PFSK-1 (cell line): ENCODE results near the gene NADSYN1.

Experiments
- FOXP2 ChIP-seq: optimal IDR thresholded peaks from 2 replicates; pipeline ENCODE3; 2011; ENCODE audit warnings: borderline replicate concordance, control low read depth, inconsistent platforms; ENCODE audit not compliant: insufficient read depth; ENCODE audit errors: extremely low read length, extremely low read depth
- POLR2AphosphoS5 ChIP-seq: IDR thresholded peaks from 2 replicates; pipeline ENCODE4 v1.6.1; 2012; ENCODE audit warnings: low read depth, mild to moderate bottlenecking, control low read depth, low read length, moderate library complexity
- REST ChIP-seq, 2 experiments: IDR thresholded peaks; 2 replicates each; pipeline versions ENCODE4 v1.6.1 to v1.8.0; 2011 to 2012; ENCODE audit warnings: low read depth in 2 of 2, low read length in 2 of 2, control low read depth in 1 of 2, inconsistent platforms in 1 of 2, mild to moderate bottlenecking in 1 of 2, moderate library complexity in 1 of 2; ENCODE audit not compliant: insufficient read depth in 1 of 2
- SIN3A ChIP-seq: IDR thresholded peaks from 2 replicates; pipeline ENCODE4 v1.6.1; 2012; ENCODE audit warnings: mild to moderate bottlenecking, low read length, moderate library complexity, borderline replicate concordance; ENCODE audit not compliant: insufficient read depth
- TAF1 ChIP-seq: IDR thresholded peaks from 2 replicates; pipeline ENCODE4 v1.6.1; 2012; ENCODE audit warnings: low read length, control low read depth, borderline replicate concordance; ENCODE audit not compliant: insufficient read depth

DNA sequence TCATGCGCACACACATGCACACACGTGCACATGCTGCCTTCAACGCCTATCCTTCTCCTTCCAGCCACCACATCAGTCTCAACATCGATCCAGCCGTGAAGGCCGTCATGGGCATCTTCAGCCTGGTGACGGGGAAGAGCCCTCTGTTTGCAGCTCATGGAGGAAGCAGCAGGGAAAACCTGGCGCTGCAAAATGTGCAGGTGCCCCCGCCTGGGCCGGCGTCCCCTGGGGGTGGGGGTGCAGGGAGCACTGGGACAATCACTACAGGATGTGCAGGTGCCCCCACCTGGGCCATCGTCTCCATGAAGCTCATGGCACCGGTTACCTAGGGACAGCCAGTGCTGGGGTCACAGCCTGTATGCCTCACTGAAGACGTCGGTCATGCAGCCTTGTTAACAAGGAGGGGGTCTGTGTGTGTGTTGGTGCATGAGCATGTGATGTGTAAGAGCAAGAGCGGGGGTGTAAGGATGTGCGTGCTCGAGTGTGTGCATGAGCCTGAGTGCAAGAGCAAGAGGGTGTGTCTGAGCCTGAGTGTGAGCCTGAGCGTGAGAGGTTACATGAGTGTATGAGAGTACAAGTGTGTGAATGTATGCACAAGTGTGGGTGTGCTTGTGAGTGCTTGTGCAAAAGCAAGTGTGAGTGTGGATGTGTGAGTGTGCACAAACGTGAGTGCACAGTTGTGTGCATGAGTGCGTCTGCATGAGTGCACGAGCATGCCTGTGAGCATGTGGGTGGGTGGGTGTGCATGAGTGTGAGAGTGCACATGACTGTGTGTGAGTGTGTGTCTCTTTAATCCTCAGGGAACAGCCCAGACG is 31.5 kb downstream of the NADSYN1 start:
- no peak for TF ChIP-seq TAF1
- TF ChIP-seq REST (IDR thresholded peaks at IDR 0.05; ENCODE audit: insufficient read depth in 1 of 2, low read depth in 2 of 2, low read length in 2 of 2): no peak
- TF ChIP-seq SIN3A: no peak
- TF ChIP-seq POLR2AphosphoS5: no peak
- TF ChIP-seq FOXP2: no peak
